Tibial nerve (tissue), 4 donors: ENCODE measurements around the gene CYP26C1. TPM values are rescaled to one million over a fixed set of nuclear protein-coding genes. Genes with fewer than 3 reads are reported as not detected.

Experiments used
- DNase-seq, 2 donors: peaks; one replicate each; pipeline ENCODE4 v3.0.0-alpha.2; 2019; ENCODE audit warnings: low spot score in 2 of 2
- H3K27ac ChIP-seq, 4 donors: fragments of 200-600 bp; sonication (generic) in 3 of 4; one replicate each; pipeline ENCODE4 v1.5.1; 2017 to 2019; ENCODE audit warnings: mild to moderate bottlenecking in 1 of 4
- H3K27me3 ChIP-seq, 2 donors: fragments of 200-600 bp; sonication (generic) in 1 of 2; one replicate each; pipeline versions ENCODE4 v1.5.1 to v1.6.0; 2017 to 2019
- H3K36me3 ChIP-seq, 3 donors: fragments of 200-600 bp; sonication (generic); one replicate each; pipeline ENCODE4 v1.5.1; 2018 to 2019
- H3K4me1 ChIP-seq, 4 donors: fragments of 200-600 bp; sonication (generic) in 3 of 4; one replicate each; pipeline ENCODE4 v1.5.1; 2017 to 2019
- H3K4me3 ChIP-seq, 4 donors: fragments of 200-600 bp; sonication (generic) in 3 of 4; one replicate each; pipeline ENCODE4 v1.5.1; 2017 to 2019; ENCODE audit warnings: mild to moderate bottlenecking in 1 of 4, moderate library complexity in 1 of 4
- H3K9me3 ChIP-seq, 4 donors: fragments of 200-600 bp; sonication (generic) in 3 of 4; one replicate each; pipeline ENCODE4 v1.5.1; 2017 to 2019
- CTCF ChIP-seq, 5 experiments: fragments of 200-600 bp in 3 of 5; fragments of 450-650 bp in 2 of 5; sonication (generic) in 3 of 5; IDR thresholded peaks; one replicate each; pipeline ENCODE4 v1.5.1; 2016 to 2019; ENCODE audit warnings: antibody characterized with exemption in 5 of 5, mild to moderate bottlenecking in 3 of 5, moderate library complexity in 2 of 5
- EP300 ChIP-seq, 2 donors: sonication (generic); formaldehyde crosslinking; IDR thresholded peaks; one replicate each; pipeline ENCODE4 v1.6.1; 2017; ENCODE audit warnings: antibody characterized with exemption in 2 of 2, mild to moderate bottlenecking in 1 of 2
- POLR2A ChIP-seq, 2 donors: fragments of 450-650 bp; IDR thresholded peaks; one replicate each; pipeline ENCODE4 v1.6.1; 2017; ENCODE audit warnings: antibody characterized with exemption in 2 of 2, mild to moderate bottlenecking in 2 of 2, moderate library complexity in 2 of 2
- WGBS, 2 donors: methylation state at CpG; one replicate each; pipeline ENCODE4 v1.1.5; 2018; 5-methylcytosine and 5-hydroxymethylcytosine counted together
- total RNA-seq, 4 donors: library from RNA; depleted of rRNA; stranded (reverse); fragments of >200 nt; gene quantifications; one replicate each; pipeline ENCODE4 v1.1.0, GENCODE V29; 2016

Gene CYP26C1
- total RNA-seq, 4 donors from 2014 or later, result 0.20 to 2.2 TPM; not detected in 2

GRCh38 chr10:93071177-93071472 lies 10.5 kb downstream of the CYP26C1 start:
- H3K4me3 ChIP-seq, result no peak overlapping the region
- no peak for TF ChIP-seq POLR2A (IDR thresholded peaks at IDR 0.05)
- no peak for TF ChIP-seq CTCF (IDR thresholded peaks at IDR 0.05)
- no peaks in the 10 kb centered on the region for H3K9me3 ChIP-seq
- peaks cover 0 to 54% (median 34%) of the 10 kb centered on the region in 4 donors for H3K4me1 ChIP-seq
- 67 to 69% methylated on average over 7 of the region's 7 CpGs for WGBS, 2 donors
- peaks cover 0 to 95% of the 10 kb centered on the region in 2 donors for H3K27me3 ChIP-seq
- H3K36me3 ChIP-seq, result no peaks in the 10 kb centered on the region
- no peak overlapping the region for H3K27ac ChIP-seq
- DNase-seq, result no peak

- Histone ChIP-seq H3K9me3 (no peaks in the 10 kb centered on the region), H3K36me3 (no peaks in the 10 kb centered on the region), H3K27me3 (peaks cover 0 to 89% of the 10 kb centered on the region in 2 donors), H3K4me3 (peak overlapping the region in 2 of 4 donors; percentile 16 to 33), H3K27ac (no peak overlapping the region), H3K4me1 (peaks cover 0 to 54% (median 34%) of the 10 kb centered on the region in 4 donors)
- no peak for DNase-seq
- WGBS, 2 donors, result 2 to 4% methylated on average over 25 to 36 of the region's 37 CpGs
- no peak for TF ChIP-seq POLR2A (IDR thresholded peaks at IDR 0.05)
- TF ChIP-seq EP300 (IDR thresholded peaks at IDR 0.05), result no peak
- no peak for TF ChIP-seq CTCF (IDR thresholded peaks at IDR 0.05)
These were observed 11.2 kb downstream of the CYP26C1 start for GRCh38 chr10:93071674-93072224.

- peaks cover 0 to 84% of the 10 kb centered on the region in 2 donors for H3K27me3 ChIP-seq
- DNase-seq, result no peak
- no peak for TF ChIP-seq EP300 (IDR thresholded peaks at IDR 0.05)
- TF ChIP-seq POLR2A (IDR thresholded peaks at IDR 0.05), result no peak
- TF ChIP-seq CTCF (IDR thresholded peaks at IDR 0.05), result no peak
- H3K4me1 ChIP-seq, result peaks cover 0 to 54% (median 34%) of the 10 kb centered on the region in 4 donors
- no peaks in the 10 kb centered on the region for H3K36me3 ChIP-seq
- no peaks in the 10 kb centered on the region for H3K9me3 ChIP-seq
- H3K27ac ChIP-seq, result no peak overlapping the region
- WGBS, 2 donors, result 2 to 3% methylated on average over 16 to 20 of the region's 27 CpGs
- H3K4me3 ChIP-seq, result peak overlapping the region in 2 of 4 donors; percentile 16 to 33
These were observed 11.7 kb downstream of the CYP26C1 start for GRCh38 chr10:93072225-93072712.

GRCh38 chr10:93072713-93073538 lies 12.3 kb downstream of the CYP26C1 start:
- H3K36me3 ChIP-seq, result no peaks in the 10 kb centered on the region
- TF ChIP-seq EP300 (IDR thresholded peaks at IDR 0.05), result no peak
- no peak for TF ChIP-seq CTCF (IDR thresholded peaks at IDR 0.05)
- no peak for TF ChIP-seq POLR2A (IDR thresholded peaks at IDR 0.05)
- H3K27me3 ChIP-seq, result peaks cover 0 to 78% of the 10 kb centered on the region in 2 donors
- no peak for DNase-seq
- H3K4me3 ChIP-seq, result peak overlapping the region in 3 of 4 donors; percentile 7 to 44 (median 27)
- peaks cover 0 to 54% (median 34%) of the 10 kb centered on the region in 4 donors for H3K4me1 ChIP-seq
- WGBS, 2 donors, result 1 to 6% methylated on average over 27 to 28 of the region's 34 CpGs
- no peak overlapping the region for H3K27ac ChIP-seq
- no peaks in the 10 kb centered on the region for H3K9me3 ChIP-seq
